Body of pancreas (tissue), 4 donors: Measurements from ENCODE around the gene MLPH.

ENCODE experiments used
- POLR2A ChIP-seq, 3 donors: fragments of 450-650 bp; IDR thresholded peaks; one replicate each; pipeline ENCODE4 v1.6.1; 2016; ENCODE audit warnings: antibody characterized with exemption in 3 of 3, mild to moderate bottlenecking in 2 of 3
- TF ChIP-seq, protein P1 (sequence below), 7 experiments: fragments of 450-650 bp in 4 of 7; fragments of 200-600 bp in 3 of 7; sonication (generic) in 3 of 7; IDR thresholded peaks; one replicate each; pipeline ENCODE4 v1.5.1; 2016 to 2019; ENCODE audit warnings: antibody characterized with exemption in 7 of 7

DNA sequence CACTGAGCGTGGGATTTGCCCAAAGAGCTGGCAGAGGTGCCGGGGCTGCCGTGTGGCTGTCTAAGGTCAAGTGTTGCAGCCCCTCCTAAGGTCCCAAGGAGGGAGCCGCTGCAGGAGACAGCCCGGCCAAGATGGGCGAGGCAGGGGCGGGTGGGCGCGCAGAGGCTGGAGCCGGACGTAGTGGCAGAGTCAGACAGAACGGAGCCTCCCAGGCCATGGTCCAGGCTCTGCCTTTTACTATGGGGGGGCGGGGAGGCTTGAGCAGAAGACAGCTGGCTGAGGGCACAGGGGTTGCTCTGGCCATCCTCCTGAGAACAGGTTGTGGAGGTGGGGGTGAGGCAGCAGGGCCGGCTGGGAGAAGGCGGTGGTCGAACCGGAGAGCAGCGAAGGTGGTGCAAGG, 51.9 kb downstream of the MLPH start:
- TF ChIP-seq, protein P1, sequence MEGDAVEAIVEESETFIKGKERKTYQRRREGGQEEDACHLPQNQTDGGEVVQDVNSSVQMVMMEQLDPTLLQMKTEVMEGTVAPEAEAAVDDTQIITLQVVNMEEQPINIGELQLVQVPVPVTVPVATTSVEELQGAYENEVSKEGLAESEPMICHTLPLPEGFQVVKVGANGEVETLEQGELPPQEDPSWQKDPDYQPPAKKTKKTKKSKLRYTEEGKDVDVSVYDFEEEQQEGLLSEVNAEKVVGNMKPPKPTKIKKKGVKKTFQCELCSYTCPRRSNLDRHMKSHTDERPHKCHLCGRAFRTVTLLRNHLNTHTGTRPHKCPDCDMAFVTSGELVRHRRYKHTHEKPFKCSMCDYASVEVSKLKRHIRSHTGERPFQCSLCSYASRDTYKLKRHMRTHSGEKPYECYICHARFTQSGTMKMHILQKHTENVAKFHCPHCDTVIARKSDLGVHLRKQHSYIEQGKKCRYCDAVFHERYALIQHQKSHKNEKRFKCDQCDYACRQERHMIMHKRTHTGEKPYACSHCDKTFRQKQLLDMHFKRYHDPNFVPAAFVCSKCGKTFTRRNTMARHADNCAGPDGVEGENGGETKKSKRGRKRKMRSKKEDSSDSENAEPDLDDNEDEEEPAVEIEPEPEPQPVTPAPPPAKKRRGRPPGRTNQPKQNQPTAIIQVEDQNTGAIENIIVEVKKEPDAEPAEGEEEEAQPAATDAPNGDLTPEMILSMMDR (IDR thresholded peaks at IDR 0.05), result no peak
- no peak for TF ChIP-seq POLR2A (IDR thresholded peaks at IDR 0.05)
